Astrocyte of the cerebellum (primary cell): Measurements from ENCODE around the gene GLYR1.

Experiments used
- DNase-seq: peaks from one replicate; pipeline ENCODE4 v3.0.0-alpha.2; 2011; ENCODE audit warnings: low read depth
- H3K4me3 ChIP-seq: 2 replicates; pipeline ENCODE4 v1.5.1; 2011; ENCODE audit warnings: mild to moderate bottlenecking, low read depth, low read length, moderate library complexity
- CTCF ChIP-seq: IDR thresholded peaks from 2 replicates; pipeline ENCODE4 v1.5.1; 2012; ENCODE audit warnings: low read length, low read depth, moderate library complexity, mild to moderate bottlenecking; ENCODE audit errors: missing control alignments
- in situ Hi-C: cut with HindIII; loops from 2 replicates; pipeline ENCODE4 v1.10.0; 2017; ENCODE audit warnings: low sequenced_read_pairs

Gene GLYR1

GRCh38 chr16:4753227-4753626 is 93.9 kb downstream of the GLYR1 start:
- in situ Hi-C loops, result no loop called here

More at GRCh38 chr16:4753227-4753626, 93.9 kb downstream of the GLYR1 start:
- DNase-seq, result no peak
- no peak for TF ChIP-seq CTCF
- no peak overlapping the region for H3K4me3 ChIP-seq
